Iris pigment epithelial cell (primary cell): ENCODE data around the gene CCDC86.

Experiments
- DNase-seq: peaks from one replicate; pipeline ENCODE4 v3.0.0-alpha.2; 2011; ENCODE audit warnings: low read depth

The CCDC86 gene

DNA sequence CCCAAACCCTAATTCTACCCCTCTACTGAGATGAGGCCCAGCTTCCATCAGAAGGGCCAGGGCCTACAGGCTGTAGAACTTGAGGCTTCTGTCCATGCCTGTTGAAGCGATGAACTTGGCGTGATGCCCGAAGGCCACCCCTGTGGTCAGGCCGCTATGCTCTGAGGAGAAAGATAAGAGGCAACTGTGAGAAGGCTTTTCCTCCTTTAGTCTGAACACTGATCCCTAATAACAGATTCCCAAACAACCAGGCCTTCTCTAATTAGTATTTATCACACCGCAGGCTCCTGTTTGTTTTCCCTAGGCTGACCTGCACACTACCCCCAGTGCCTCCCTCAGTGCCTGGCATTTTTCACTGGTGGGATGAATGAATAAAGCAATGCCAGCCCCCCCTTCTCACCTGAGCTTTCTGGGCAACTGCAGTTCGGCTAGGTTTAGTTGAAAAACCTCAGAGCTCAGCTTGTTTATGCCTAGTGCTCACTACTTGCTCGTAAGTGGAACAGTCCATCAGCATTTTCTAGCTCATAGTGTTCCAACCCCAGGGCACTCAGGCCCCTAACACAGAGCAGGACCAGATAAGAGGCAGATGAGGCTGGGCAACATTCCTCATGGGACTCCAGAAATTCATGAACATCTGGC lies 49.3 kb downstream of the CCDC86 start:
- peak; percentile 67 for DNase-seq

DNA sequence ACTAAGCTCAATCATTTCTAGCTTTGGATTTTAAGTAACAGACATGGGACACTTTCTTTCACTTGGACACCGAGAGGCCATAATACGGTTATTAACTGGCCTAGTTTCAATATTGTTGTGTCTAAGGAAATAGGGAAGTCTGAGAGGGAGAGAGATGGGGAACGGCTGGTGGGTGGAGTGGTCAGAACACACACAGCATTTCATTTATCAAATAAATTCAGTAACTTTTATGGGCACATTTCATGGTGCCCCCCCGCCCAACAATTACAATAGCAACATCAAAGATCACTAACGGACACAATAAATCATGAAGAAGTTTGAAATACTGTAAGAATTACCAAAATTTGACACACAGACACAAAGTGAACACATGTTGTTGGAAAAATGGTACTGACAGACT lies 53.8 kb downstream of the CCDC86 start:
- DNase-seq: no peak

DNA sequence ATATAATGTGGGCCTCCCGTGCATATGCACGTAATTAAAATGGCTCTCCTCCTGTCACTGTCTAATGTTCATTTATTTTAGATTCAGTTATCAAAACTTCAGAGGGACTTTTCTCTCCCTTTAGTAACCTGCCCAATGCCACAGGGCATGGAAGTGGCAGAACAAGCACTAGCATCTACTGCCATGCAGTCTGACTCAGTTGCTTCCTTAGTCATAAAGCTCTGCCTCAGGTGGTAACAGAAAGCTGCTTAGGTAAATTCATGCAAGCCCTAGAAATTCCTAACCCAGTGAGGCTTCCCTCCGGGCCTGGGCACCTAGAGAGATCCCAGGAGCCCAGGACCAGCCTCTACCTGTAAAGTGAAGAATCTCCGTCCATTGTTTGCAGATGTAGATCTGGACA lies 55.6 kb downstream of the CCDC86 start:
- DNase-seq: no peak

DNA sequence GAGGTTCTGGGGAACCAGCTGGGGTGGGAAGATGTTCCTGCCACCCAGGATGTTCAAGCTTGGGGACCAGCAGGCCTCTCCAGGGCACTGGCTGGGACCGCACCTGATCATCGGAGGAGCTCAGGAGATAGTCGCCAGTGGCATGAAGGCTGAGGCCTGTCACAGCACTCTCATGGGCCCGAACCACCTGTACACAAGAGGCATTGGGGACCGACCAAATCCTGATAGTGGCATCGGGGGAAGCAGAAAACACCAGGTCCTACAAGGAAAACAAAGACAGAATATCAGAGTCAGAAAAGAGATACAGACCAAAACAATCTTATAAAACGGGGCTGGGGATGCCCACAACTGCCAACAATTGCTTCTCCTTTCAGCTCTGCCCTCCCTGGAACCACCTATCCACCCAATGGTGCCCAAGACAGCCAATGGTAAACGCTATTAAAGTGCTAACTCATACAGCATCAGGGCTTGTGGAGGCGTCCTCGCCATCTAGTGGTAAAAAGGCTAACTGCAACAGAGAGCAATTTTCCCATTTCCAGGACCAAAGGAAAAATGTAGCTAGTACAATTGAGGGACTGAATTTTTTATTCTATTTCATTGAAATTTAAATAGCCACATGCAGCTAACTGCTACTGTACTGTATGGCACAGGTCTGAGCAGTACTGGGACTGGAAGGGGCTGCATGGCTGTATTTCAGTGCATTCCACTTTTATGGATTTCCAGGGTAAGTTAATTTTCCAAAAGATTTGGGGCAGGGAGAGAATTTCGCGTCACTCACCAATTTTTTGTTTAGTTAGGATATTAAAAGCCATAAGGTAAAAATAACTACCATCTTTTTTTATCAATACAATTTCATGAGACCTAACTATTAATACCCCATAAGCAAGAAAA lies 57.4 kb downstream of the CCDC86 start:
- DNase-seq: peak; percentile 71

DNA sequence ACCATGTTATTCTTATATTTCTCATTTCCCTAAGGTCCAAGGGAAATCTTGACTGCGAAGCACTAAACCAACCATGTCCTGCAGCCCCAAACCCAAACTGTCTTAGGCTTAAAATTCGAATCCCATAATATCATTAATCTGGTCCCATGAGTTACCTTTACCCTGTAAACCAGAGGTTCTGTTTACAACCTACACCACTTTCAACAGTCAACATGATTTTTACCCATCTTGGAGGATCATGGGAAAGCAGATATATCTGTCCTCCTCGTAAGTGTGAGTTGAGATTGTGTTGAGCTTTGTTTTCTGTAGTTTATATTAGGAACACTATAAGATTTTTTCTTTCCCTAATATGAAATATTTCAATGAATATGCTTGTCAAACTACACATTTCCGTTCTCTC lies 58.1 kb downstream of the CCDC86 start:
- DNase-seq: no peak
